WERI-Rb-1 (cell line): Measurements from ENCODE around the gene TFDP1.

Experiments used
- DNase-seq: peaks from one replicate; pipeline ENCODE4 v3.0.0-alpha.2; 2020
- H3K27ac ChIP-seq: fragments of 250-450 bp; sonication (Bioruptor Pico); 2 replicates; pipeline ENCODE4 v1.5.1; 2020; ENCODE audit warnings: mild to moderate bottlenecking, moderate library complexity
- H3K27me3 ChIP-seq: fragments of 250-450 bp; sonication (Bioruptor Pico); 2 replicates; pipeline ENCODE4 v1.5.1; 2021; ENCODE audit warnings: mild to moderate bottlenecking, low read depth, moderate library complexity; ENCODE audit not compliant: insufficient read depth, severe bottlenecking
- H3K36me3 ChIP-seq: fragments of 250-450 bp; sonication (Bioruptor Pico); 2 replicates; pipeline ENCODE4 v1.5.1; 2020; ENCODE audit warnings: mild to moderate bottlenecking, moderate library complexity
- H3K4me3 ChIP-seq: 2 replicates; pipeline ENCODE4 v1.5.1; 2011; ENCODE audit warnings: low read depth, mild to moderate bottlenecking, control low read depth, low read length
- H3K9me3 ChIP-seq: fragments of 250-450 bp; sonication (Bioruptor Pico); 2 replicates; pipeline ENCODE4 v1.5.1; 2021; ENCODE audit warnings: mild to moderate bottlenecking, moderate library complexity; ENCODE audit not compliant: severe bottlenecking
- CTCF ChIP-seq: IDR thresholded peaks from 2 replicates; pipeline ENCODE4 v1.5.1; 2011; ENCODE audit warnings: low read depth, mild to moderate bottlenecking, control low read depth, inconsistent platforms, low read length

TFDP1 gene

GRCh38 chr13:113557013-113557412 lies 27.5 kb upstream of the TFDP1 start:
- Histone ChIP-seq H3K4me3 (no peak overlapping the region), H3K27ac (no peak overlapping the region)

GRCh38 chr13:113558461-113558860 lies 26.1 kb upstream of the TFDP1 start:
- H3K27me3 ChIP-seq, result no peaks in the 10 kb centered on the region
- H3K9me3 ChIP-seq, result peaks cover 4% of the 10 kb centered on the region
- no peak overlapping the region for H3K27ac ChIP-seq
- no peak for DNase-seq
- TF ChIP-seq CTCF, result no peak
- H3K36me3 ChIP-seq, result peaks cover 7% of the 10 kb centered on the region
- no peak overlapping the region for H3K4me3 ChIP-seq

More at GRCh38 chr13:113557013-113557412, 27.5 kb upstream of the TFDP1 start:
- Histone ChIP-seq H3K27me3 (no peaks in the 10 kb centered on the region), H3K36me3 (peaks cover 20% of the 10 kb centered on the region), H3K9me3 (peaks cover 4% of the 10 kb centered on the region)
- TF ChIP-seq CTCF, result no peak
- DNase-seq, result no peak

GRCh38 chr13:113559061-113559460 lies 25.5 kb upstream of the TFDP1 start:
- peaks cover 4% of the 10 kb centered on the region for H3K9me3 ChIP-seq
- H3K27me3 ChIP-seq, result no peaks in the 10 kb centered on the region
- no peak for TF ChIP-seq CTCF
- H3K4me3 ChIP-seq, result no peak overlapping the region
- H3K36me3 ChIP-seq, result peaks cover 6% of the 10 kb centered on the region; the same call in 1 of the 2 replicates
- no peak overlapping the region for H3K27ac ChIP-seq
- no peak for DNase-seq

- no peak overlapping the region for H3K4me3 ChIP-seq
- no peak for TF ChIP-seq CTCF
- no peaks in the 10 kb centered on the region for H3K27me3 ChIP-seq
- peaks cover 3% of the 10 kb centered on the region; the same call in 1 of the 2 replicates for H3K36me3 ChIP-seq
- H3K27ac ChIP-seq, result no peak overlapping the region
- peaks cover 4% of the 10 kb centered on the region for H3K9me3 ChIP-seq
- no peak for DNase-seq
Observed at GRCh38 chr13:113559901-113560644, 24.5 kb upstream of the TFDP1 start.

- no peaks in the 10 kb centered on the region for H3K27me3 ChIP-seq
- H3K36me3 ChIP-seq, result no peaks in the 10 kb centered on the region; the same call in 1 of the 2 replicates
- TF ChIP-seq CTCF, result no peak
- no peak overlapping the region for H3K4me3 ChIP-seq
- H3K9me3 ChIP-seq, result peaks cover 4% of the 10 kb centered on the region
- DNase-seq, result no peak
- no peak overlapping the region for H3K27ac ChIP-seq
Observed at GRCh38 chr13:113560645-113561416, 23.7 kb upstream of the TFDP1 start.
